Activated CD4-positive, alpha-beta memory T cell treated with anti-CD3 and anti-CD28 coated beads for 36 hours (primary cell): ENCODE results near the gene DDIT3. TPM values are rescaled to one million over a fixed set of nuclear protein-coding genes. Genes with fewer than 3 reads are reported as not detected.

Experiments
- CTCF ChIA-PET: fragments of 350-600 bp; sonication (Branson Sonifier 250); formaldehyde crosslinking; loops from one replicate; lab custom pipeline; 2021; ENCODE audit warnings: antibody characterized with exemption, inconsistent platforms; lab: Charles Lee
- POLR2A ChIA-PET: fragments of 350-600 bp; sonication (Branson Sonifier 250); formaldehyde crosslinking; loops from one replicate; lab custom pipeline; 2021; ENCODE audit warnings: antibody characterized with exemption; lab: Charles Lee
- DNase-seq: peaks from one replicate; pipeline ENCODE4 v3.0.0-alpha.2; 2020
- H3K27ac Mint-ChIP-seq: one replicate; pipeline ENCODE4 v1.8.0; 2021; ENCODE audit warnings: mixed read lengths
- H3K27me3 Mint-ChIP-seq: one replicate; pipeline ENCODE4 v1.8.0; 2021; ENCODE audit warnings: mixed read lengths
- H3K36me3 Mint-ChIP-seq: one replicate; pipeline ENCODE4 v1.8.0; 2021; ENCODE audit warnings: mixed read lengths
- H3K4me1 Mint-ChIP-seq: one replicate; pipeline ENCODE4 v1.8.0; 2021; ENCODE audit warnings: low read depth, mixed read lengths
- H3K4me3 Mint-ChIP-seq: one replicate; pipeline ENCODE4 v1.8.0; 2021; ENCODE audit warnings: mild to moderate bottlenecking, mixed read lengths
- H3K9me3 Mint-ChIP-seq: one replicate; pipeline ENCODE4 v1.8.0; 2021; ENCODE audit warnings: mixed read lengths
- intact Hi-C: fragments of 100-400 bp; cut with micrococcal nuclease; formaldehyde crosslinking; loops from one replicate; pipeline ENCODE4 v1.15.1; 2023
- total RNA-seq, 2 experiments: library from RNA; stranded (reverse); gene quantifications; one replicate each; pipeline ENCODE4 v1.2.3, GENCODE V29; 2021

The DDIT3 gene
- total RNA-seq, 2 experiments from 2014 or later, result 24.1 to 25.2 TPM

GRCh38 chr12:57488402-57489156, 31.7 kb downstream of the DDIT3 start:
- Mint-ChIP-seq H3K4me3 (peak overlapping the region; percentile 97), H3K27ac (peak overlapping the region; percentile 94), H3K36me3 (peaks cover 43% of the 10 kb centered on the region), H3K4me1 (peaks cover 36% of the 10 kb centered on the region), H3K9me3 (no peaks in the 10 kb centered on the region), H3K27me3 (no peaks in the 10 kb centered on the region)
- POLR2A ChIA-PET, result interaction anchor here (2.7 to 3.7 kb wide), 2 partner anchors 9 to 28 kb away, joined by 10 to 14 read pairs; partner anchors contain the start of gene ARHGAP9
- no peak for DNase-seq
- intact Hi-C loops, result no loop called here
- CTCF ChIA-PET, result interaction anchor here (3.2 kb wide), 1 partner anchor 30 kb away, joined by 12 read pairs; the partner anchor contains the start of gene GLI1

DNA sequence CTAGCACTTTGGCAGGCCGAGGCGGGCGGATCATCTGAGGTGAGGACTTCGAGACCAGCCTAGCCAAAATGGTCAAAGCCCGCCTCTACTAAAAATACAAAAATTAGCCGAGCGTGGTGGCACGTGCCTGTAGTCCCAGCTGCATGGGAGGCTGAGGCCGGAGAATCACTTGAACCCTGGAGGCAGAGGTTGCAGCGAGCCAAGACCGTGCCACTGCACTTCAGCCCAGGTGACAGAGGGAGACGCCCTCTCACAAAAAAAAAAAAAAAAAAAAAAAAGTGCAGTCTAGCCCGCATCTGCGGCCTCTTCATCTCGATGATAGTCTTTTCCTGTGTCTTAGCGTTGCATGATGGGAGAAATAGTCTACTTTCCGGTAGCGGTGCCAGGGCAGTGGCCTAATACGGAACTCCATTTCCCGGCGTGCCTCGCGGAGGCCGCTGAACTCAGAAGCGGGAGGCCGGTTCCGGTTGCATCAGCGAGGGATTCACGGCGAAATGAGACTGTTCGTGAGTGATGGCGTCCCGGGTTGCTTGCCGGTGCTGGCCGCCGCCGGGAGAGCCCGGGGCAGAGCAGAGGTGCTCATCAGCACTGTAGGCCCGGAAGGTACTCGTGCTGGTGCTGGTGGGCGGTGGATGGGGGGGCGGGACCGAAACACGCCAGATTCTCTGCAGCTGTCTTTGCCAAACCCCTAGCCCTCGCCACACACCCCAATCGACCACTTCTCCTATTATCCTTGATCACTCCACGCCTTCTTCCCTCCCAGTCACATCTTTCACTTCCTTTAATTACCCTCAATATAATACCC, 32.5 kb downstream of the DDIT3 start, which contains the start of gene MARS1:
Gene MARS1 (plus strand): TSS at position 472 of the 805 bp plus-strand sequence. CDS start 23 bp downstream, at position 495.
- H3K4me1 Mint-ChIP-seq, result peaks cover 40% of the 10 kb centered on the region
- H3K36me3 Mint-ChIP-seq, result peaks cover 43% of the 10 kb centered on the region
- POLR2A ChIA-PET, result interaction anchor here (0.7 to 3.7 kb wide), 4 partner anchors 8 to 32 kb away, joined by 3 to 14 read pairs (median 10); partner anchors contain the start of genes ARHGAP9 and DDIT3

DNA sequence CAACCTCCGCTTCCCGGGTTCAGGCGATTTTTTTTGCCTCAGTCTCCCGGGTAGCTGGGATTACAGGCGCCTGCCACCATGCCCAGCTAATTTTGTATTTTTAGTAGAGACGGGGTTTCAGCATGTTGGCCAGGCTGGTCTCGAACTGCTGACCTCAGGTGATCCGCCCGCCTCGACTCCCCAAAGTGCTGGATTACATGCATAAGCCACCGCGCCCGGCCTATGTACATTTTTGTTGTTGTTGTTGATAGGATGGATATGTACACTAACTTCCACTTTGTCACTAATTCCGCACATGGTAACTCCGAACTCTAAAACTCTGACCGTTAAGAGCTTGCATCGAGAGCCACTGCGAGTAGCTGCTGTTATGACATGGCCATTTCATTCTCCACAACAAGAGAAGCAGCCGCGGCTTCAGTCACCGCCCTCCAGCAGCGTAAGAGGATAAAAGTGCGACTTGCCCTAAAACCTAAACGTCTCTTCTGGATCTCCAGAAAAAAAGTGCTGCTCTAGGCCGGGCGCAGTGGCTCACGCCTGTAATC, 33.2 kb downstream of the DDIT3 start:
- Mint-ChIP-seq H3K27me3 (no peaks in the 10 kb centered on the region), H3K36me3 (peaks cover 40% of the 10 kb centered on the region), H3K27ac (peak overlapping the region; percentile 94), H3K4me1 (peaks cover 37% of the 10 kb centered on the region), H3K9me3 (no peaks in the 10 kb centered on the region), H3K4me3 (peak overlapping the region; percentile 97)
- ChIA-PET CTCF (interaction anchor here (0.7 to 3.7 kb wide), 4 partner anchors 10 to 1122 kb away, joined by 3 to 14 read pairs (median 6); partner anchors contain the start of gene GLI1), POLR2A (interaction anchor here (0.6 to 2.2 kb wide), 3 partner anchors 31 to 39 kb away, joined by 3 to 10 read pairs (median 3); partner anchors contain the start of gene DDIT3)
- intact Hi-C loops, result loop anchor here (1.0 to 2.0 kb wide), 3 partner anchors 8 to 60 kb away; partner anchors contain the start of genes ARHGAP9, DCTN2 and DDIT3
- DNase-seq, result peak; percentile 16

More for the DNA sequence above, 32.5 kb downstream of the DDIT3 start, which contains the start of gene MARS1:
- H3K27me3 Mint-ChIP-seq, result no peaks in the 10 kb centered on the region
- peak within 1 kb of the TSS; percentile 97 for H3K4me3 Mint-ChIP-seq
- DNase-seq, result peak; percentile 96
- CTCF ChIA-PET, result interaction anchor here (0.6 to 3.7 kb wide), 4 partner anchors 8 to 29 kb away, joined by 3 to 14 read pairs (median 9); partner anchors contain the start of gene GLI1
- H3K9me3 Mint-ChIP-seq, result no peaks in the 10 kb centered on the region
- intact Hi-C loops, result loop anchor here (1.0 to 2.0 kb wide), 3 partner anchors 8 to 59 kb away; partner anchors contain the start of genes ARHGAP9, DCTN2 and DDIT3
- H3K27ac Mint-ChIP-seq, result peak within 1 kb of the TSS; percentile 94

DNA sequence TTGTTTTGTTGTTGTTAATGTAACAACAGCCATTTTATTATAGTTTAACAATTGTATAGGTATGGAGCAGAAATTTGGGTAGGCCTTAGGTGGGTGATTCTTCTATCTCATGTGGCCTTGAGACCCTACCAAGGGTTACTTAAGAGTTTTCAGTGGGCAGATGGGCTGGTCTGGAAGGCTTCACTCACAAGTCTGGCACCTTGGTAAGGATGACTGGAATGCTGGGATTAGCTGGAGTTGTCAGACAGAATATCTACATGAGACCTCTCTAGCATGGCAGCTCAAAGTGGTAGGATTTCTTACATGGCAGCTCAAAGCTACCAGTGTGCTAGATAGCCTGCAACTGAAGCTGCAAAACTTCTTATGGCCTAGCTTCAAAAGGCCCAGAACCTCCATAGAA, 34.6 kb downstream of the DDIT3 start:
- H3K4me1 Mint-ChIP-seq, result peaks cover 42% of the 10 kb centered on the region
- CTCF ChIA-PET, result interaction anchor here (3.7 kb wide), 1 partner anchor 9 kb away, joined by 14 read pairs; no protein-coding TSS in a partner anchor
- no peaks in the 10 kb centered on the region for H3K27me3 Mint-ChIP-seq
- H3K9me3 Mint-ChIP-seq, result no peaks in the 10 kb centered on the region
- POLR2A ChIA-PET, result interaction anchor here (1.6 to 2.2 kb wide), 2 partner anchors 9 to 34 kb away, joined by 6 to 10 read pairs; partner anchors contain the start of gene DDIT3
- no peak overlapping the region for H3K27ac Mint-ChIP-seq
- peaks cover 33% of the 10 kb centered on the region for H3K36me3 Mint-ChIP-seq
- intact Hi-C loops, result loop anchor here (2.0 kb wide), 1 partner anchor 61 kb away; the partner anchor contains the start of gene DCTN2
- no peak overlapping the region for H3K4me3 Mint-ChIP-seq
- no peak for DNase-seq

- POLR2A ChIA-PET, result no interaction called here
- DNase-seq, result no peak
These were observed 36.8 kb downstream of the DDIT3 start for GRCh38 chr12:57483466-57483865.

GRCh38 chr12:57481671-57482070, 38.6 kb downstream of the DDIT3 start:
- ChIA-PET POLR2A (interaction anchor here (0.6 kb wide), 1 partner anchor 39 kb away, joined by 3 read pairs; no protein-coding TSS in a partner anchor), CTCF (no interaction called here)
- H3K4me1 Mint-ChIP-seq, result peaks cover 44% of the 10 kb centered on the region
- DNase-seq, result no peak
- H3K27me3 Mint-ChIP-seq, result no peaks in the 10 kb centered on the region
- H3K4me3 Mint-ChIP-seq, result no peak overlapping the region
- H3K9me3 Mint-ChIP-seq, result no peaks in the 10 kb centered on the region
- H3K36me3 Mint-ChIP-seq, result peaks cover 25% of the 10 kb centered on the region
- intact Hi-C loops, result no loop called here
- peak overlapping the region; percentile 99 for H3K27ac Mint-ChIP-seq

More at GRCh38 chr12:57483466-57483865, 36.8 kb downstream of the DDIT3 start:
- Mint-ChIP-seq H3K4me1 (peaks cover 48% of the 10 kb centered on the region), H3K27ac (peak overlapping the region; percentile 16), H3K4me3 (no peak overlapping the region), H3K36me3 (peaks cover 19% of the 10 kb centered on the region), H3K9me3 (no peaks in the 10 kb centered on the region), H3K27me3 (no peaks in the 10 kb centered on the region)
- CTCF ChIA-PET, result no interaction called here
- intact Hi-C loops, result no loop called here

- H3K4me1 Mint-ChIP-seq, result peaks cover 53% of the 10 kb centered on the region
- peak; percentile 76 for DNase-seq
- intact Hi-C loops, result loop anchor here (1.0 to 10.0 kb wide), 7 partner anchors 8 to 795 kb away; partner anchors contain the start of genes DCTN2, DDIT3, OS9 and PTGES3
- no peaks in the 10 kb centered on the region for H3K27me3 Mint-ChIP-seq
- H3K4me3 Mint-ChIP-seq, result peak within 1 kb of the TSS; percentile 87
- POLR2A ChIA-PET, result interaction anchor here (0.6 to 2.6 kb wide), 10 partner anchors 9 to 368 kb away, joined by 3 to 14 read pairs (median 3); partner anchors contain the start of genes MARS1 and SHMT2
- CTCF ChIA-PET, result interaction anchor here (1.1 to 1.9 kb wide), 4 partner anchors 11 to 236 kb away, joined by 4 to 12 read pairs (median 5); partner anchors contain the start of gene GLI1
- H3K36me3 Mint-ChIP-seq, result peaks cover 40% of the 10 kb centered on the region
- H3K9me3 Mint-ChIP-seq, result no peaks in the 10 kb centered on the region
- H3K27ac Mint-ChIP-seq, result peak within 1 kb of the TSS; percentile 99
These were observed 40.8 kb downstream of the DDIT3 start, which contains the start of gene ARHGAP9 for GRCh38 chr12:57479376-57480115. Gene ARHGAP9 (minus strand): TSS chr12:57479866. CDS start chr12:57479406, 460 bp downstream.

- no peaks in the 10 kb centered on the region for H3K27me3 Mint-ChIP-seq
- H3K36me3 Mint-ChIP-seq, result peaks cover 45% of the 10 kb centered on the region
- peak; percentile 24 for DNase-seq
- peak overlapping the region; percentile 99 for H3K27ac Mint-ChIP-seq
- CTCF ChIA-PET, result interaction anchor here (0.9 to 1.5 kb wide), 3 partner anchors 16 to 20 kb away, joined by 4 to 6 read pairs (median 5); no protein-coding TSS in a partner anchor
- POLR2A ChIA-PET, result interaction anchor here (0.7 to 2.6 kb wide), 5 partner anchors 10 to 367 kb away, joined by 3 to 14 read pairs (median 3); partner anchors contain the start of gene MARS1
- H3K9me3 Mint-ChIP-seq, result no peaks in the 10 kb centered on the region
- intact Hi-C loops, result loop anchor here (1.0 to 10.0 kb wide), 7 partner anchors 8 to 794 kb away; partner anchors contain the start of genes DCTN2, DDIT3, OS9 and PTGES3
- peaks cover 59% of the 10 kb centered on the region for H3K4me1 Mint-ChIP-seq
- peak overlapping the region; percentile 87 for H3K4me3 Mint-ChIP-seq
These were observed 41.3 kb downstream of the DDIT3 start for GRCh38 chr12:57479043-57479375.

DNA sequence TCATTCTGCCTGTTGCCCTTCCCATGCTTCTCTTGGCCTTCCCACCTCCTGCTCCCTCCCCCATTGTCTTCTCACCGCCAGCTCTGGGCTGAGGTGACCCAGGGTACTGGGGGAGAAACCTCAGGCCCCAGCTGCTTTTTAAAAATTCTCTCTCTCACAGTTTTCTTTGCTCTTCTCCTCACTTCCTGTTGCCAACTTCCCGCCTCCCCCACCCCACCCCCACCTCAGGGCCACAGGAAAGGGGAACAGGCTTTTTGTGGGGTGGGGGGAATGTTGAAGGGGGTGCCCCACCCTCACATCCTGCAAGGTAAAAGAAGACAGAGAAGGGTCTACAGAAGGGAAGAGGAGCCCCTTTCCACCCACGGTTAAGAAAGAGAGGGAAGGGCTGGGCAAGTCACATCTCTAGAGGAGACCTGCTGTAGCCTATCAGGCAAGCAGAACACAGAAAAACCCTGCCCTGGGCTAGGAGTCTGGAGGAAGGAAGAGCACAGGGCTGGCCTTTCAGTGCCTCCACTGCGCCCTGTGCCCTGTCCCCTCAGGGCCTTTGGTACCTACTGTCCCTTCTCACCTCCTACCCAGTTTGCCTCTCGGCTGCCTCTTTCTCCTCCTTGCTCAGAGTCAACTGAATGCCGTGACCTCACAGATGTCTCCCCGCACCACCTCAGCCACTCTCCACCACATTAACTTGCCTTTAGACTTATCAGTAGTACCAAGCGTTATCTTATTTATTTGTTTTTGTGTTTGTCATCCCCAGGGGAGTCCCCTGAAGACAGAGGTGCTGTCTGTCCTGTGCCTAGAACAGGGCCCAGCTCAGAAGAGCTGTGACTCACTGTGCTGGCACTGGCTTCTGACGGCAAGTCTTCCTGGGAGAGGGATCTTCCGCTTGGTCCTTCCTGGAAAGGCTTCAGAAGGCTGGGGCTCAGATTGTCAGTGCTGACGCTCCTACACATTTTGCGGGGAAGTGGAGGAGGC, 42.3 kb downstream of the DDIT3 start:
- intact Hi-C loops, result loop anchor here (2.0 to 10.0 kb wide), 5 partner anchors 15 to 793 kb away; partner anchors contain the start of genes DCTN2, OS9, PTGES3 and TSPAN31
- H3K4me1 Mint-ChIP-seq, result peaks cover 60% of the 10 kb centered on the region
- no peaks in the 10 kb centered on the region for H3K9me3 Mint-ChIP-seq
- H3K27me3 Mint-ChIP-seq, result no peaks in the 10 kb centered on the region
- DNase-seq, result peak; percentile 73
- ChIA-PET CTCF (interaction anchor here (0.7 to 2.2 kb wide), 11 partner anchors 8 to 248 kb away, joined by 3 to 28 read pairs (median 6); partner anchors contain the start of genes GLI1, MARS1 and SHMT2), POLR2A (interaction anchor here (0.7 to 2.6 kb wide), 7 partner anchors 8 to 48 kb away, joined by 3 to 14 read pairs (median 4); partner anchors contain the start of genes DDIT3, GLI1 and MARS1)
- peaks cover 49% of the 10 kb centered on the region for H3K36me3 Mint-ChIP-seq
- H3K4me3 Mint-ChIP-seq, result peak overlapping the region; percentile 87
- H3K27ac Mint-ChIP-seq, result peak overlapping the region; percentile 99
